NCI-H2029 treated with DMSO at 0.1 percent for 48 hours (cell line): ENCODE measurements around the gene GORASP1.
"Not testable (repeated sequence)": the region's sequence is repeated elsewhere in the genome, so short reads cannot be mapped to it uniquely, and the experiment has no call there.

Experiments used
- DNase-seq: peaks from one replicate; lab custom pipeline; 2025; lab: John Stamatoyannopoulos, UW

Gene GORASP1

GRCh38 chr3:39064646-39065045 lies 42.8 kb downstream of the GORASP1 start:
- no peak for DNase-seq

GRCh38 chr3:39063143-39063542 lies 44.3 kb downstream of the GORASP1 start:
- DNase-seq: no peak

- DNase-seq: no peak
Observed at GRCh38 chr3:39062180-39062579, 45.2 kb downstream of the GORASP1 start.

- DNase-seq: not testable (repeated sequence)
Observed at GRCh38 chr3:39061228-39061627, 46.2 kb downstream of the GORASP1 start.

- DNase-seq: no peak
Observed at GRCh38 chr3:39056151-39056550, 51.3 kb downstream of the GORASP1 start.

GRCh38 chr3:39053696-39054095 lies 53.7 kb downstream of the GORASP1 start:
- DNase-seq: no peak

GRCh38 chr3:39052583-39052982 lies 54.8 kb downstream of the GORASP1 start:
- no peak for DNase-seq

GRCh38 chr3:39051649-39052561 lies 55.5 kb downstream of the GORASP1 start, which contains the start of the genes SCN11A and WDR48:
SCN11A (minus strand) TSS chr3:39051944; CDS start chr3:38950362, 101,582 bp downstream.
WDR48 (plus strand) TSS chr3:39052016; CDS start chr3:39052026, 10 bp downstream.
- DNase-seq: peak; percentile 83

GRCh38 chr3:39050029-39050428 lies 57.4 kb downstream of the GORASP1 start:
- no peak for DNase-seq
